Colonic mucosa (tissue), 4 donors: Measurements from ENCODE around the gene DDR1. TPM values are rescaled to one million over a fixed set of nuclear protein-coding genes. Genes with fewer than 3 reads are reported as not detected.
"Not testable (repeated sequence)": the region's sequence is repeated elsewhere in the genome, so short reads cannot be mapped to it uniquely, and the experiment has no call there.

Source experiments
- DNase-seq: peaks from one replicate; pipeline ENCODE4 v3.0.0-alpha.2; 2020
- H3K27ac ChIP-seq: fragments of 200-600 bp; one replicate; pipeline ENCODE4 v1.8.0; 2021
- H3K27me3 ChIP-seq: fragments of 200-600 bp; one replicate; pipeline ENCODE4 v1.8.0; 2021
- H3K36me3 ChIP-seq: fragments of 200-600 bp; one replicate; pipeline ENCODE4 v1.8.0; 2021
- H3K4me1 ChIP-seq: fragments of 200-600 bp; one replicate; pipeline ENCODE4 v1.8.0; 2021; ENCODE audit warnings: mild to moderate bottlenecking
- H3K4me3 ChIP-seq: fragments of 200-600 bp; one replicate; pipeline ENCODE4 v1.8.0; 2021
- H3K9ac ChIP-seq, 2 donors: one replicate each; pipeline ENCODE4 v1.7.0; 2013; ENCODE audit warnings: control low read depth in 2 of 2, low read depth in 2 of 2, low read length in 2 of 2
- H3K9me3 ChIP-seq: fragments of 200-600 bp; one replicate; pipeline ENCODE4 v1.8.0; 2021
- CTCF ChIP-seq: fragments of 200-600 bp; IDR thresholded peaks from one replicate; pipeline ENCODE4 v1.8.0; 2022; ENCODE audit warnings: antibody characterized with exemption, mild to moderate bottlenecking
- intact Hi-C: fragments of 100-400 bp; cut with DNase I; formaldehyde crosslinking; loops from one replicate; pipeline ENCODE4 v1.14.1; 2022
- total RNA-seq, 2 donors: library from RNA; stranded (reverse); fragmentation: NEBNext Ultra II Directional in 1 of 2; extraction: Animal tissue kit (Norgen Biotek cat#: 25700) in 1 of 2; gene quantifications; one replicate each; pipeline ENCODE4 v1.2.1, GENCODE V29; 2021
- donor health status: healthy.
- donor health status: DM: no; HTN: no; CAD: no.
- donor health status: DM: no; HTN: no; CAD: no.

Gene DDR1
- total RNA-seq, 2 donors from 2014 or later: 261 to 267 TPM

- DNase-seq: no peak
- intact Hi-C loops: no loop called here
These were observed 28.8 kb upstream of the DDR1 start for GRCh38 chr6:30855429-30856075.

GRCh38 chr6:30857112-30857511 lies 27.2 kb upstream of the DDR1 start:
- H3K27ac ChIP-seq: no peak overlapping the region
- DNase-seq: no peak
- H3K9ac ChIP-seq: no peak overlapping the region
- no peaks in the 10 kb centered on the region for H3K4me1 ChIP-seq
- no peaks in the 10 kb centered on the region for H3K36me3 ChIP-seq
- H3K9me3 ChIP-seq: no peaks in the 10 kb centered on the region
- intact Hi-C loops: no loop called here
- no peak overlapping the region for H3K4me3 ChIP-seq
- no peak for TF ChIP-seq CTCF
- H3K27me3 ChIP-seq: no peaks in the 10 kb centered on the region

More at GRCh38 chr6:30855429-30856075, 28.8 kb upstream of the DDR1 start:
- Histone ChIP-seq H3K27ac (no peak overlapping the region), H3K9me3 (no peaks in the 10 kb centered on the region), H3K4me1 (no peaks in the 10 kb centered on the region), H3K27me3 (no peaks in the 10 kb centered on the region), H3K4me3 (no peak overlapping the region), H3K36me3 (no peaks in the 10 kb centered on the region), H3K9ac (peak overlapping the region in 1 of 2 donors; percentile 10)
- TF ChIP-seq CTCF: no peak

GRCh38 chr6:30857549-30857948 lies 26.8 kb upstream of the DDR1 start:
- no peak overlapping the region for H3K4me3 ChIP-seq
- intact Hi-C loops: no loop called here
- no peak overlapping the region for H3K9ac ChIP-seq
- H3K27ac ChIP-seq: no peak overlapping the region
- no peak for DNase-seq
- H3K36me3 ChIP-seq: no peaks in the 10 kb centered on the region
- TF ChIP-seq CTCF: no peak
- no peaks in the 10 kb centered on the region for H3K4me1 ChIP-seq
- no peaks in the 10 kb centered on the region for H3K27me3 ChIP-seq
- no peaks in the 10 kb centered on the region for H3K9me3 ChIP-seq

DNA sequence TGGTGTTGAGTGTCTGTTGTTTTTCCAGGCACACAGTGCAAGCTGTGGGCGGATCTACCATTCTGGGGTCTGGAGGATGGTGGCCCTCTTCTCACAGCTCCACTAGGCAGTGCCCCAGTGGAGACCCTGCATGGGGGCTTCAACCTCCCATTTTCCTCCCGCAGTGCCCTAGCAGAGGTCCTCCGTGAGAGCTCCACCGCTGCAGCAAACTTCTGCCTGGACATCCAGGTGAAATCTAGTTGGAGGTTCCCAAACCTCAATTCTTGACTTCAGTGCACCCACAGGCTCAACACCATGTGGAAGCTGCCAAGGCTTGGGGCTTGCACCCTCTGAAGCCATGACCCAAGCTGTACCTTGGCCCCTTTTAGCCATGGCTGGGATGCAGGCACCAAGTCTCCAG lies 24.6 kb upstream of the DDR1 start:
- H3K4me1 ChIP-seq, H3K36me3 ChIP-seq, H3K27me3 ChIP-seq, H3K4me3 ChIP-seq, H3K9ac ChIP-seq, H3K27ac ChIP-seq, H3K9me3 ChIP-seq, intact Hi-C loops, DNase-seq: not testable (repeated sequence)

DNA sequence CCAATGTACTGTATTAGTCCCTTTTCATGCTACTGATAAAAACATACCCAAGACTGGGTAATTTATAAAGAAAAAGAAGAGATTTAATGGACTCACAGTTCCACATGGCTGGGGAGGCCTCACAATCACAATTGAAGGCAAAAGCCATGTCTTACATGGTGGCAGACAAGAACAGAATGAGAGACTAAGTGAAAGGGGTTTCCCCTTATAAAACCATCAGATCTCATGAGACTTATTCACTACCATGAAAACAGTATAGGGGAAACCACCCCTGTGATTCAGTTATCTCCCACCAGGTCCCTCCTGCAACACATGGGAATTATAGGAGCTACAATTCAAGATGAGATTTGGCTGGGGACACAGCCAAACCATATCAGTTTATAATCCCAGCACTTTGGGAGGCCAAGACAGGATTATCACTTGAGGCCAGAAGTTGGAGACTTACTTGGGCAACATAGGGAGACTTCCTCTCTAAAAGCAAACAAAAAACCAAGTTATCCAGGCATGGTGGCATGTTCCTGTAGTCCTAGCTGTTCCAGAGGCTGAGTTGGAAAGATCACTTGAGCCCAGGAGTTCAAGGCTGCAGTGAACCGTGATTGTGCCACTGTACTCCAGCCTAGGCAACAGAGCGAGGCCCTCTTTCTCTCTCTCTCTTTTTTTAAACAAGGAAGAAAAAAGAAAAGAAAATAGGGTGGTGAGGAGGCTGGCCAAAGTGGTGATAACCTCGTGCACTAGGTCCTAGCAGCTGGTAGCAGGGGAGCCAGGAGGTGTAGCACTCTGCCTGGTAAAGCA lies 22.9 kb upstream of the DDR1 start:
- Histone ChIP-seq H3K4me3 (no peak overlapping the region), H3K9me3 (no peaks in the 10 kb centered on the region), H3K27ac (no peak overlapping the region), H3K9ac (no peak overlapping the region), H3K27me3 (no peaks in the 10 kb centered on the region), H3K4me1 (no peaks in the 10 kb centered on the region), H3K36me3 (no peaks in the 10 kb centered on the region)
- intact Hi-C loops: no loop called here
- TF ChIP-seq CTCF: no peak
- DNase-seq: no peak
